HG03520 (cell line): Measurements from ENCODE around the gene ATXN10.
"Not testable (repeated sequence)": the region's sequence is repeated elsewhere in the genome, so short reads cannot be mapped to it uniquely, and the experiment has no call there.

Experiments used
- ATAC-seq: cut with Tn5 transposase; IDR thresholded peaks from one replicate; pipeline ENCODE4 v1.9.1; 2021; ENCODE audit warnings: mild to moderate bottlenecking, moderate library complexity; ENCODE audit not compliant: unreplicated experiment

The ATXN10 gene

GRCh38 chr22:45640941-45641621 lies 30.6 kb upstream of the ATXN10 start:
- no peak for ATAC-seq

DNA sequence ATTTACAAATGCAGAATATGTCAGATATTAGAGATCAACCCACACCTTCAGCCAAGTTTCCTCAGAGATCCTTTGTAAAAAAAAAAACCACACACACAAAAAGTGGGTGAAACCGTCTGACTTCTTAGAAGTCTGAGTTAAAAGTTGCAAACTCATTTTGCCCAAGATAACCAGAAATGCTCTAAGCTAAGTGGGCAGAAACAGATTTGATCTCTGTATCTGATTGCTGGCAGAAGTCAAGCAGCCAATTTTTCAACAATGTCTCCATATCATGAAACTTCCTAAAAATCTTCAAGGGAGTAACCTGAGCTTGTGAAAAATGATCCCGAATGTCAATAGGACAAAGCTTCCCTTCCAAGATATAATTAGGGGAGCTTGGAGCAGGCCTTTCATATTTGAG lies 28.6 kb upstream of the ATXN10 start:
- ATAC-seq, result no peak

- ATAC-seq, result no peak
Observed at GRCh38 chr22:45644714-45645113, 26.9 kb upstream of the ATXN10 start.

- no peak for ATAC-seq
Observed at GRCh38 chr22:45645150-45645525, 26.5 kb upstream of the ATXN10 start.

DNA sequence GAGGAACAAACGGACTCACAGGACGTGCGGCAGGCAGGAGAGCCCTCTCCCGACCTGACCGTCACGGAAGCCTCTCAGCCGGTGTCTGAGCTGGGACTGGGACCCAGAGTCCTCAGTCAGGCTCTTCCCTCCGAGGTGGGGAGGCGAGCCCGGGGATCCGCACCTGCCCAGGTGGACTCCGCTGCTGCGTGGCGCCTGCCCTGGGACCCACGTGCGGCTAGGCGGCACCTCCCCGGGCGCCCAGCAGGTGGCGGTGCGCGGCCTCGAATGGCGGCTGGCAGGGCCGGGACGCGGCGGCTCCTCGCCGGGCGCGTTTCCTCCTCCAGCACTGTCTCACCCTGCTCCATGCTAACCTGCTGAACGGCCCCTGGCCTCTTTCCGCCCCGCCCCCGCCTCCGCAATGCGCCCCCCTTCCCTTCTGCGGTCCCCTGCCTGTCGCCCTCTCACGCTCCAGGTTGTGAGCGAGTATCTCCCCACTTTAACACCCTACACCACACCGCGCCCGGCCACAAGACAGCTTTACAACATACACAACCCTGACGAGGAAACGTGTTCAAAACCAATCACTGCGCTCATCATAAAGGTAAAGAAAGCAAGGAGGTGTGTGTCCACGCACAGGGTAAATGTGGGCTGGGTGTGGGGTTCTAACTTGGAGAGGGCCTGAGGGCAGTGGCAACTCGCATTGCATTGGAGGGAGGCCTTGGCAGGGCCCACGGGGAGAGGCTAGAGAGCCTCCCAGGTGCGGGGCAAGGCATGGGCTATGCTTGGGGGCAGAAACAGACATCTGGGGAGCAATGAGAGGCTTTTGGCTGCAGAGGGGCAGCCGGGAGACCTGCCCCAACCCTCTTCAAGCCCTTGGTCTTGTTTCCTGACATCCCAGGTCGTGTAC lies 25.9 kb upstream of the ATXN10 start:
- no peak for ATAC-seq

DNA sequence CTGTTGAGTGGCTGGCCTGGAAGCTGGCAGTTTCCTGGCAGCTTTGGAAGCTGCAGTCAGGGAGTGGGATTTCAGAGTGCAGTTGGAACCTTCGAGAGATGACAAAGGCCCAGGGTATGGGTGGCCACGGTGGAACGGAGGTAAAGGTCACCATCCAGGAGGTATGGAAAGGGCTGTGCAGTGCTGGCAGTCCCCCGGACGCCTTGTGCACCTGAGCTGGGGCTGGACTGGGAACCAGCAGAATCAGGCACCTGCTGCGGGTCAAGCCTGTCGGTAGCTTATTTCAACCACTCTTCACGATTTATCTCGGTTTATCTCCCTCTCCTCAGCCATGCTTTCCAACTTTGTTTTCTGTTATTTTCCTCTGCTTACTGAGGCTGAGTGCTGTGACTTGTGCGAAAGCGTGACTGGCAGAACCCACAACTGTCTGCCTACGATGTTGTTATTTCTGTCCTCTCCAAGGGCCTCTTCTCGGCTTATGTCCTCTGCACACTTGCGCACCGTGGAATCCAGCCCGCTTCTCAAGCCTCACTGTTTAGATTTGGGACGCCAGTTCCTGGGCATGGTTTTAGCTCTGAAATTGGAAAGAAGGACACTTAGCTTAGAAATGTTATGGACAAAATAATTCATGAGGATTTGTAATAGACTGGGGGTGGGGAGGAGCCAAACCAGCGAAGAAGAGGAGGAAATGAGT lies 24.0 kb upstream of the ATXN10 start:
- ATAC-seq, result no peak

- no peak for ATAC-seq
Observed at GRCh38 chr22:45648301-45649117, 23.1 kb upstream of the ATXN10 start.

GRCh38 chr22:45649809-45650208 lies 21.8 kb upstream of the ATXN10 start:
- no peak for ATAC-seq

- no peak for ATAC-seq
Observed at GRCh38 chr22:45650721-45651120, 20.9 kb upstream of the ATXN10 start.

GRCh38 chr22:45651931-45652528 lies 19.6 kb upstream of the ATXN10 start:
- no peak for ATAC-seq

DNA sequence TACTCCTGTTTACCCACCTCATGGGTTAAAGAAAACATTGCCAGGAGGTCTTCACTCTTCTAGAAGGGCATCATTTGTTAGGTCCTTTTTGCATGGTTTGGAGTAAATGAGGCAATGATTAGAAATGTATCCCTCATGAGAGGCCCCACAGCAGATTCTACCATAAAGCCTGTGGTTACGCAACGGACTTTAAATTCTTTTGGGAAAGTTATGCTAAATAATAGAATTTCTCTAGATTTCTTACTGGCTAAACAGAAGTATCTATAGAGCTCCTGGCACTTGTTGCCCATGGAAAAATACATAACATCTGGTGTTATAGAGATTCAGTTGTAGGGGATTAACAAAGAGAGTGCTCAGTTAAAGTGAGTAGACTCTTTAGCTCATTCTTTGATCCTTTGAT lies 15.1 kb upstream of the ATXN10 start:
- no peak for ATAC-seq

DNA sequence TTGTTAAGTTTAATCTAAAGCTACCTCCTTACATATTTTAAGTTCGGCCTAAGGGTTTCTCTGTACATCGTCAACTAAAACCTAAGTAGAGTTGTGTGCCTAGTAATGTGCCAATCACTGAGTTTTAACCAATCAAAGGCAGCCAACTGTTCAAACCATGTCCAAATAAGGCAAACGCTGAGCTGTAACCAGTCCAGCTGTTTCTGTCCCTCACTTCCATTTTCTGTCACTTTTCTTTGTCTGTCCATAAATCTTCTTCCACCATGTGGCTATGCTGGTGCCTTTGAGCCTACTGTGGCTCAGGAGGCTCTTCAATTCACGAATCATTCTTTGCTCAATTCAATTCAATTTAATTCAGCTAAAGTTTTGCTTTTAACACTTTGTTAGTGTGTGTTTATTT lies 13.9 kb upstream of the ATXN10 start:
- ATAC-seq, result no peak

DNA sequence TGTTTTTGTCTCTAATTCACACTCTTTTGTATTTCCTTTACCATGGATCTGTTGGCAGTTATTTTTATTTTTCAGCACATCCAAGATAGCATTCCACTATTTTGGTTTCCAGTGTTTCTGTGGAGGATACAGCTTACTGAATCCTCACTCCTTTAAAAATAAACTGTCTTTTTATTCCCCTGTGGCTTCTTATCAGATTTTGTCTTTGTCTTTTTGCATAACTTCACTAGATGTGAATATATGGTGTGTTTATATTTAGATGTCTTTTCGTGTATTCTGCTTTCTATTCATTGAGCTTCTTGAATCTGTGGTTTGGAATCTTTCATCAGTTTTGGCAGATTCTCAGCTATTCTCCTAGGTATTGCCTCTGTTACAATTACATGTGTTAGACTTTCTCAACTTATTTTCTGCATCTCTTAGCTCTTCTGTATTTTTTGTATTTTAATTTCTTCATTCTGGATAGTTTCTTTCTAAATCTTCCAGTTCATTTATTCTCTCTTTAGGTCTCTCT lies 7.4 kb upstream of the ATXN10 start:
- ATAC-seq, result no peak

DNA sequence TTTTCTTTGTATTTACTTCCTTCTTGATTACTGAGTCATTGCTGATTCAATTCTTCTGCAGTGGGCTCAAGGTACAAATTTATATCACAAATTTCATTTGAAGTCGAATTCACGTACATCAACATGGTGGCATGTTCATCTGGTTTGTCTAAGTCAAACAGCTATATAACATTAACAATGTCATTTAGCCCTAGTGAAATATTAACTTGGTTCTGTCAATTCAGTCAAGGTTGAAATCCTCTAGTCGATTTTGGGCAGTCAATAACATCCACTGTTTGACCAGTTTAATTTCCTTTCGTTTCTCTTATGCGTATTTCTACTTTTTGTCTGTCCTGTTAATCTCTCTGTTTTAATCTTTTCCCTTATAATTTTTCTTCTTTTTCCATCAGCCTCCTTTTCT lies 4.1 kb upstream of the ATXN10 start:
- no peak for ATAC-seq

- not testable (repeated sequence) for ATAC-seq
Observed at GRCh38 chr22:45670363-45670762, 1.3 kb upstream of the ATXN10 start.

- no peak for ATAC-seq
Observed at GRCh38 chr22:45670981-45671782, 452 bp upstream of the ATXN10 start.

DNA sequence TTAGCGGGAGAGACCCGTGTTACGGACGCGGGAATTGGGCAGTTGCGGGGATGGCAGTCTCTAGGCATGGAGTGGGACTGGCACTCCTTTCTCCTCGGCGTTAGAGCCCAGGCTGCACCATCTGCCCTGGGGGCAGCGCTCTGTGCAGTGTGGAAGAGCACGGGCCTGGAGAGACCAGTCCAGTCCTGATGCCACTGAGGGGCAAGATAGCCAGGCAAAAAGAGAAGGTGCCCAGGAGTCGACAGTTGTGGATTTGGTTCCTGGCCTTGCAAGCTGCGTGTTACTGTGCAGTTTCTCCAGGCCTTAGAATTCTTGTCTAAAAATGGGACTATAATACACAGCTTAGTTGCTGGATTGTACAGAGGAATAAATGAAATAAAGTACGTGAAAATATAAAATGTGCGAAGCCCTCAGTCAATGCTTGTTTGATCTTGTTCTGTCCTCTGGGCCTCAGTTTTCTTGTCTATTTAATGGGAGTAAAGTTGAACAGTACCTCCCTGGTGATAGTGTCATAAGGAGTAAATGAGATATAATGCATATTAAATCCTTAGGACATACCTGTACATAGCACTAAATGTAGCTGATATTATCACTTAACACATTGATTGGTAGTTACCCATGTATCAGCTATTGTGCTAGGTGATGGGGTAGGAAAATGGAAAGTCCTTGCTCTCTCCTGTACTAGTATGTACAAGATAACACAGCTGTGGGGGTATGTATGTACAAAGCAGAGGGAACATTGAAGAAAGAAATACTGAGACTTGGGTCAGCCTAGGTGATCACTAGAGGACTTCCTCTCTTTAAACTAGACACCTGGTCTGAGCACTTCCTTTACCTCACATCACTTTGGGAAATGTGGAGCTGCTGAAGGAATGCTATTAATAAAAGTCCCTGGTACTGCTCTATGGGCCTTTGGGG lies 1.2 kb downstream of the ATXN10 start:
- no peak for ATAC-seq

GRCh38 chr22:45673482-45674175 lies 2.0 kb downstream of the ATXN10 start:
- ATAC-seq, result no peak
